Stimulated activated CD4-positive, alpha-beta T cell treated with anti-CD3 and anti-CD28 coated beads, Interleukin-2, amount 100 ng/mL, for 24 hours (primary cell): ENCODE measurements around the gene SQSTM1.
"Not testable (repeated sequence)": the region's sequence is repeated elsewhere in the genome, so short reads cannot be mapped to it uniquely, and the experiment has no call there.

Experiments used
- DNase-seq, 2 donors: peaks; one replicate each; pipeline ENCODE4 v3.0.0-alpha.2; 2020

The SQSTM1 gene

DNA sequence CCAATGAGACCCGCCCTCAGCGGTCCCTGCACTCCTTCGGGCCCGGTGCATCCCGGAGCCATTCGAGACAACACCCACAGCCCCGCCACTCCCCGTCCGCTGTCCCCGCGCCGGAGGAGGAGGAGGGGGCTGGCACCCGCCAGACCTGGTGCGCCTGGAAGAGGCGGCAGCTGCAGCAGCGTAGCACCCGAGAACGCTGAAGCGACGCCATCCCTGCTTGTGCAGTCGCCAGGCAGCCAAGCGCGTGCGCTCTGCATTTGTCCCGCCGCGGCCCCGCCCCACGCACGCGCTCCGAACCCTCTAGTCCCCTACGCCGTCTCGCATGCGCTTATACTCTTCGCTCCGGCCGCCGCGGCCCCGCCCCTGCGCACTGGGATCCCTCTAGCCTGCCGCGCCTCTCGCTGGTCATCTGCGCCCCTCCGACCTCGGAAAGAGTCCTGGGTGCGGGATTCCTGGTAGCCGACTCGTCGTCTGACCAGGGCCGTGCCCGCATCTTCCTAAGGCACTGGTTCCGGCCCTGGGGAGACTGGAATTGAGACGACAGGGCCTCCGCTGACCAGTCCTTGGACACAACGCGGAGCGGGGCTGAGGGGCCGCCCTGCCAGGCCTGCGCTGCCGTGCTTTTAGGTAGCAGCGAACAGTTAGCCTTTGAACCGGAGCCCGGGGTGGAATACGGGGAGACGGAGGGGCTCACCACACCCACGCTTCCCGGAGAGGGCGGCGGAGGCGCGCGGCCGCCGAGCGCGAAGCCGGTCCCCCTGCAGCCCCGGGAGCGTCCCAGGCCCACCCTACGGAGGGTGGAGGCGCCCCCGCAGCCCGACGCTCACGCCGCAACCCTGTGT is 38.1 kb downstream of the SQSTM1 start, which contains the start of gene MRNIP:
Gene MRNIP, minus strand, starts transcription at position 232 of the 842 bp plus-strand sequence. Its CDS starts 21 bp downstream, at position 211.
- peak; percentile 93 to 95 for DNase-seq

DNA sequence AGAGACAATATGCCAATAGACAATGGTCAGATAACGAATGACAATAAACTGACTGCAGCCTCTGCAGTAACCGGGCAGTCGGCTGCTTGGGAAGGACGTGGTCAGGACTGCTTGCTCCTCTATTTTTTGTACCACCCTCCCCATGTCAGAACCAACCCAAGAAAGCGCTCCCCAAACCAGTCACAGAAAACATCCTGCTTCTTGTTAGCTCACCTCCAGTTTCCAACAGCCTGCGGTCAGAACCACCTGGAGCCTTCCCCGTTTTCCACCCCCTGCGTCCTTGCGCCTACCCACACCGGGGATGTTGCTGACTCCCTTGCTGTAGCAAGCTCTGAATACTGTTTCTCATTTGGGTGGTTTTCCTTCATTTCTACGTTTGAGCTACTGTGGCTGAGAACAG is 39.6 kb downstream of the SQSTM1 start:
- no peak for DNase-seq

DNA sequence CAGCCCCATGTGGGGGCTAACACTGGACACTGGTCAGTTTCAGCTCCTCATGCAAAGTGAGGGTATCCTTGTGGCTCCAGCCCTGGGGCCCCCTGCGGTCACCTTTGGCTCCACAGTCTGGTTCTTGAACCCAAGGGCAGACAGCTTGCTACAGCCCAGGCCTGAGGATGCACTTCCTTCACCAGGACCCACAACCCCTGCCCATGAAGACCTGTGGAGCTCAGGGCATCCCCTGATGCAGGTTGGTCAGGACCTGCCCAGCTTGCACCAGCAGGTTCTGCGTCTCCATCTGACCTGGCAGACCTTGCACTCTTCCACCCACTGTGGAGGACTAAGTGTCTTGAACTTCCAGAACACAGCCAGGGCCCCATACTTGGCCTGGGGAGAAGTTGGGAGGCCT is 41.6 kb downstream of the SQSTM1 start:
- DNase-seq, result no peak

DNA sequence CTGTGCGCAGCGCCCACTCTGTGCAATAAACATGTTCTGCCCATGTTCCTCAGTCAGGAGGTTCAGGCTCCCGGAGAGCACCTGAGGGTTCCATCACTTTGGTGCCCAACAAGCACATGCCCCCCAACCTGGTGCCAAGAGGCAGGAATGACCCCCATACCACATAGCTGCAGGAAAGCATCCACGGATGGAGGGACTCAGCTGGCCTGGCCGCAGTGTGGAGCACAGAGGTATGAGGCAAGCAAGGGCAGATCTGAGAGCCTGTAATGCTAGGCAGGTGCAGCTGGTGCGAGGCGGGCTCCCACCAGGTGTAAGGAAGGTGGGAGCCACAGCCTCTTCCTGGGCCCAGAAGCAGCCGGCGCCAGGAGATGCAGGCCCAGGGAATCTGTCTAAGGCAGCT is 42.2 kb downstream of the SQSTM1 start:
- no peak for DNase-seq

DNA sequence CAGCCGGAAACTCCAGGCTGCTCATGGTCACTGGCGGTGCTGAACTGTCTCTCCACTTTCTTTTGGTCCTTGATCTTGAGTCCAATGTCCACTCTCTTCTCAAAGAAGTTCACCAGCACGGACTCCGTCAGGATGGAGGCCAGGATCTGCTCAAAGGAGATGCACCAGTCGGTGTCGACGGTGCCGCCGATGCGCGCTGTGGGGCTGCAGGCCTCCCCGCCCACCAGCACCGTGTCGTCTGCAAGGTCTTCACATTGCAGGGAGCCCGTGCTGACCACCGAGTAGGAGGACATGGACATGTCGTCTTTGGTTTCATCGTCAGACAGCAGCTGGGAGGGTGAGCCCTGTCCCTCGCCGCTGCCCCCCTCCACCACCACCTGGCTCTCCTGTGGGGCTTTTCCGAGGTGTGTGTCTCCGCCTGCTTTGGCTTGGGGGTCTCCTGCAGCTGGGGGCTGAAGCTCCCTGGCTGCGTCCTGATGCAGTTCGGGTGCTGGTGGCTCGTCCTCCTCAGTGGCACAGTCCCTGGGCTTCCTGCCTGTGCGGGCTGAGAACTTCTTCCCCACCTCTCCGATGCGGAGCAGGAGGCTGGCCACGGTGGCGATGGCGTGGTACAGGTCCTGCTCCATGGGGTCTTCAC is 42.9 kb downstream of the SQSTM1 start:
- DNase-seq, result no peak

DNA sequence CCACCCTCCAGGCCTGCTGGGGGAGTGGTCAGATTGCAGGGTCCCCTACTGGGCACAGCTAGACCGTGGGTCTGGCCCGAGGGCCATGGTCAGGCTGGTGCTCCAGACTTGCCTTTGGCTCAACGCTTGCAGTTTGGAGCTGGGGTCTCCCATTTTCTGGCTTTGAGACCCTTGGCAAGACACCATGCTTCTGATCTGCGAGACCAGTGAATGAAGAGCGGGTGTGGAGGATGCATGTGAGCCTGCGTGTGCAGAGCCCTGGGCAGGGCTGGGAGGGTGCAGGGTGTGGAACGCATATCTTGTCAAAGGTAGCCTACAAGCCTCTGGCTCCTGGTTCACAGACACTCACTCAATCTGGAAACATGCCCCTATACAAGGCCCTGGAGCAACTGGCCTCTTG is 44.0 kb downstream of the SQSTM1 start:
- DNase-seq, result no peak

DNA sequence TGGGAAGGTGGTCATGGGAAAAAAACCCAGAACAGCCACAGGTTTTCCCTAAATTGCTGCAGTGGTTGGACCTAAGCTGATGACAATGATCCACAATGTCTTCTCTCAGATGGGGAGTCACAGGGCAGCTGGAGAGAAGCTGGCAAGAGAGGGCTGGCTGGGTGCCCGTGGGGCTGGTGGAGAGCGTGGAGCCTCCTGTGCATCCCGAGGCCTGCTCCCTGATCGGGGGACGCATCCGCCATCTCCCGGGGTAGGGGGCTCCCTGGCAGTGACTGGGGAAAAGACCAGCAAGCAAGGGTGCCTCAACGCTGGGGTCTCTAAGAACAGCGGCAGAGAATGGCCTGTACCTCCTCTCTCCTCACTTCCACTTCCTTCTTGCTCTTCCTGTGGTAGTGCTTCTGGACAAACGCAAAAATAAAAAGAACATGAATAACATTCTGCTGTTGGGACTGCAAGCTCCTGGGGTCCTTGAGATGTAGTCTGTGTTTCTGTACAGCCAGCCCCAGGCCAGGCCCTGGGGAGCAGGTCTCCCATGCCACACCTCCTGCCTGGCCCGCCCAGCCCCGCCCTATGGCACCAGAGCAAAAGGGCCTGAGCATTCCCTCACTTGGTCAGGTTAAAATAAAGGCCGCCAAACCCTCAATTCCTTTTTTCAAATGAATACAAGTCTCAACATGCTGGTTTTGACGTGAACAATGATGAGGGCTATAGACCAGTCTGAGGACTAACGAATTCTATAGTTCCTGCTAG is 45.0 kb downstream of the SQSTM1 start:
- no peak for DNase-seq

DNA sequence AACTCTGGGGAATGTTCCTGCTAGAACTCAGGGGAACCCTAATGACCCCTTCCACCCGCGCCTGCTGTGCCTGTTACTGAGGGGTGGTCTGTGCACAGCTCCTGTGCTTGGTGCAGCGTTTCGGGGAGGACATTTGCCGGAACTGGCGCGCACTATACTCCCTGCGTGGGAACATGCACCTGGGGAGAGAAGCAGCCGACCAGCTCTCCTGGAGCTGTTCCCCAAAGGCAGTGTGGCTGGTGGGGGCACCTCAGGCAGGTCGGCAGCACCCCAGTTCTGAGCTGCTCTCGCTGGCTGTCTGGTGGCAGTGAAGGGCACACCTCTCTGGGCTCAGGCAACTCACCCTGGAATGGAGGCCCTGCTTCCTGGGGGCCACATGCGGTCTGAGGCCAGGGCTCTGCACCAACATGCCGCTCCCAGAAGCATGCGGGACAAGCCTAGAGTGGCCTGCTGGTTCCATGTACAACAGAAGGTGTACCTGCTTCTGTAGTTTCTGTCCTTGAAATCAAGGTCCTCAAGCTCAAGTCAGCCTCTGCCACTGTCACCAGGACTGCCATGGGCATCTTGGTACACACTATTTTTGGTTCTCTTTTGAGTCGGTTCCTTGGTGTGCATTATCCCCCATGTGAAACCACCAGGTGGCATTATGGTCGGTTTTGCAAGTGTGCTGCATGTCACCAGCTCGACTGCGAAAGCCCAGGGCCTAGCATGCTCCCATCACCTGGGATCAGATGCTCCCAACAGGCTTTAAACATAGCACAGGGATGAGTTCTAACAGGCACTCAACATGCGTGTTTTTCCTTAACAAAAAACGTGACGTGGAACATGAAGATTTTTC is 45.8 kb downstream of the SQSTM1 start:
- peak; percentile 32 to 35 for DNase-seq

DNA sequence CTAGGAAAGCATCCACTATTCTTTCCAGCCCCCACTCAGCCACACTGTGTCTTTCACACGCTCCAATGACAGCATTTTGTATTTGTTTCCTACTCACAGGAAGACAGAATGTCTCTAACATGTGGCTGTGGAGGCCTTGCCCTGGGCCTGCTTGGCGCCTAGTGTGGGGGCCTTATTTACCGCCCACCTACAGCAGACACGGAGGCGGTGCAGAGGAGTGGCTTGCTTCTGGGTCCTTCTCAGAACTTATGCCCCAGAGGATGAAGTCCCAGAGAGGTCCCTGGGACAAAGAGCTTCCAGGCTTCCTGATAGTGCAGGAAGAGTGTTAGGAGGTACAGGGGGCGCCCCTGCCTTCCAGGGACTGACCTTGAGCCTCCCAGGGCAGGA is 46.4 kb downstream of the SQSTM1 start:
- DNase-seq, result no peak

DNA sequence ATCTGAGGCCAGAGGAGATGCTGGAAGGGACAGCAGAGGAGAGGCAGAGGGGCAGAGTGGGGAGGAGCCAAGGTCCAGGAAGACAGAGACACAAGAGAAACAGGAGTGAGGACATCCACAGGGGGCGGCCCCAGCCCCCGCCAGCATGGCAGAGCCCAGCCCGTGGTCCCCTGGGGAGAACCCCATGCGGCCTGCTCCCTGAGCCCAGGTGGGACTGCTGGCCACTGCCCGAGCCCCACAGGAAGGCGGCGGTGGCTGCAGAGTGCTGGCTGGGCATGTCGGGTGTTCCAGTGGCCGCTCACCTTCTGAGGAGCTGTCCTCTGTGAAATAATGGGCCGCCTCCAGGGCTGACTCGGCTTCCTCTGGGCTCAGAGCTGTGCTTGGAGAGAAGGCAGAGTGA is 46.8 kb downstream of the SQSTM1 start:
- DNase-seq, result no peak

DNA sequence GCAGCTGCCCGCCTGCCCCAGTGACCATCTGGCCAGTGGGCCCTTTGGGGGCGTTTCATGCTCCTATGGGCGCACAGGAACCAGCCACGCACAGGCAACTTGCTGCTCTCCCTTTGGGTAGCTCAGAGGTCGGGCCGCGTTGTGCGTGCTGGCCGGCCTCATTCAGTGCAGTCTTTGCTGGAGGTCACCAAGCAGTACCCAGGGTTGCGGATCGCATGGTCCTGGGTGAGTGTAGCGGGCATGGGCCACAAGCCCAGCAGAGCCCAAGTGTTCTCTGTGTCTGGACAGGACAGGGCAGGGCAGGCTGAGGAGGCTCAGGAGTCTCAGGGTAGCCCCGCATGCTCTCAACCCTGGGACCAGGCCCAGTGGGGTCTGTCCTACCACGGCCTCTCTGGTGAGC is 47.8 kb downstream of the SQSTM1 start:
- DNase-seq, result no peak

DNA sequence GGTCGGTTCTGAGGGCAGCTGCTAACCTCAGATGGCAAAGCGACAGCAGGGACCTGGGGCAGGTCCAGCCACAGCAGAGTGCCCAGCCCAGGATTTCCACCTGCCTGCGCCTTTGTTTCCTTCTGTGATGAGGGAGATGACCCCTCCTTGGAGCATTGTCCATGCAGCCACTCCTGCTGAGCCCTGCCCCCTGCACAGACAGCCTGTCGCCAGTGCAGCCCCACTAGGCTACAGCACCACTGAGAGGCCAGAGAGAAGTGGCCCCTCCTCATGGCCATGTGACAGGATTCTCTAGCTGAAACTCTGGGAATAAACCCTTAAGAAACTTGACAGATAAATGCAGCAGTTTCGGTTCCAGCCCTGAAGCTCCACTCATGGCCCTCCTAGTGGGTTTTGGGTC is 48.4 kb downstream of the SQSTM1 start:
- DNase-seq, result no peak

DNA sequence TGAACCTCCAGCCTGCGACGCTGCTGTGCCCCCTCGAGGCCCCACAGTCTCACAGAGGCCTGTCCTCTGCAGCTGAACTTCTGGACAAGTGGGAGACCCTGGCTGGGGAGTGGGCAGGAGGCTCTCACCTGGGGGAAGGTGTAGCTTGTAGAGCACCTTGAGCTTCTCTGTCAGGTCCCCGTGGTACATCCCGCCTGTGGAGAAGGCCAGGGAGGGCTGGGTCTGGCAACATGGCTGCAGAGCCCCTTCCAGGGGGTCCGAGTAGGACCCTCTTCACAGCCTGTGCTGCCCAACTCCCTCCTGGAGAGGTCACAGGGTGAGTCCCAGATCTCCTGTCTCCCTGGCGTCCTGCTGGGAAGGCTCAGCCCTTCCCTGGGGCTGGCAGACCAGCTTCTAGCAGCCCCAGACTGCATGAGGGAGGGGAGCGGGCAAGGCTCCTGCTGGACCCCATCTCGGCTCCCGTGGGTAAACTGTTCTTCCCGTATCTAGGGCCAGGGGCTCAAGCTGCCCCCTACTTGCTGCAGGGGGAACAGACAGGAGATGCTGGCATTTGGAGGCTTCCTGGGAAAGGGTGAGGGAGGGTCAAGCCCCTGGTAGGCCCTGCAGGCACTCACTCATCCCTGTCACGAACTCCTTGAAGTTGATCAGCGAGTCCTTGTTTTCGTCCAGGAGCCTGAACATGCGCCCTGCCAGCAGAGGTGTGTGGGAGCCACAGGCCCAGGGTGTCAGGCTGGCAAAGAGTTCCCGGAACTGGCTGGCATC is 49.1 kb downstream of the SQSTM1 start:
- DNase-seq, result no peak

DNA sequence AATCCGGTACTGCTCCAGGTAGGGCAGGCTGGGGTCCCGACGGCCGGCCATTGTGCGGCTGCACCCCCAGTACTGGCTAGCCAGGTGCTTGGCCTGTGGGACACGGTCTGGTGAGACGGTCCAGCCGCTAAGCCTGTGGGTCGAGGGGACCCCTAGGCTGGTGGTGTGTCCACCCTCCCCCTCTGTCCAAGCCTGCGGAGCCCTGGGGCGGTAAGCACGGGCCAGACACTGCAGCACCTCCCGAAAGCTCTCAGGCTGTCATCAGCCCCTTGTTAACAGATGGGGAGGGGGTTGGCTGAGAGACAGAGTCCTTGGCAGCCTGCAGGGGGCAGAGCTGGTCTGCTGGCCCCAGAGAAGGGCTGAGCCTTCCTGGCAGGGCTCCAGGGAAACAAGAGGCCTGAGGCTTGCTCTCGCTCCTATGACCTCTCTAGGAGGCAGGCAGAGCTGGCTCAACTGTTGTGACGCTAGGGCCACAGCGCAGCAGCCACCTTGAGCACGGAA is 49.7 kb downstream of the SQSTM1 start:
- DNase-seq, result peak in 1 of 2 donors; percentile 20

DNA sequence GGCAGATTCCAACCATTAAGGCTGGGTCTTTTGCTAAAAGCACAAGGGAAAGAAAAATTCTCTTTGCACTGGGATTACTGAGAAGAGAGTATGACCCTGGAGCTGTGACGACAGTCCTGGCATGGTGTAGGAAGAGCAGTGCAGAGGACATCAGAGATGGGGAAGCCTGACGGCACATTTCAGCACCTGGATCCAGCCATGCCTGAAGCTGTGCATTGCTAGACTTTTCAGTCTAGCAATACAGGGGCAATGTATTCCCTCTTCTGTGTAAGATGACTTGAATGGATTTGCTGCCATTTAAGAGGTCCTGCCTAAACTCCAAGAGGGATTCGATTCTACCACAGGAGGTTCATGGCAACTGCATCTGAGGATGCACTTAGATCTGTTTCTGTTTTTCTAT is 50.2 kb downstream of the SQSTM1 start:
- no peak for DNase-seq

DNA sequence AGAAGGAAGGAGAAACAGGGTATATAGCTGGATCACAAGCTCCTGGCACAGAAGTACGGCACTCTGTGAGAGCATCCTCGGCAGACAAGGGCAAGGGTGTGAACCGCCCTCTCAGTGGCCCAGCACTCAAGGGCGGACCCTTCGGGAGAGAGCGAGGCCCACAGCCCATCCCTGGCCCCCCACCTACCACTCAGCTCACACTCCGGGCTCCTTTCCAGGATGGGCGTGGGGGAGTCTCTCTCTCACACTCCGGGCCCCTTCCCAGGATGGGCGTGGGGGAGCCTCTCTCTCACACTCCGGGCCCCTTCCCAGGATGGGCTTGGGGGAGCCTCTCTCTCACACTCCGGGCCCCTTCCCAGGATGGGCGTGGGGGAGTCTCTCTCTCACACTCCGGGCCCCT is 50.8 kb downstream of the SQSTM1 start:
- not testable (repeated sequence) for DNase-seq

DNA sequence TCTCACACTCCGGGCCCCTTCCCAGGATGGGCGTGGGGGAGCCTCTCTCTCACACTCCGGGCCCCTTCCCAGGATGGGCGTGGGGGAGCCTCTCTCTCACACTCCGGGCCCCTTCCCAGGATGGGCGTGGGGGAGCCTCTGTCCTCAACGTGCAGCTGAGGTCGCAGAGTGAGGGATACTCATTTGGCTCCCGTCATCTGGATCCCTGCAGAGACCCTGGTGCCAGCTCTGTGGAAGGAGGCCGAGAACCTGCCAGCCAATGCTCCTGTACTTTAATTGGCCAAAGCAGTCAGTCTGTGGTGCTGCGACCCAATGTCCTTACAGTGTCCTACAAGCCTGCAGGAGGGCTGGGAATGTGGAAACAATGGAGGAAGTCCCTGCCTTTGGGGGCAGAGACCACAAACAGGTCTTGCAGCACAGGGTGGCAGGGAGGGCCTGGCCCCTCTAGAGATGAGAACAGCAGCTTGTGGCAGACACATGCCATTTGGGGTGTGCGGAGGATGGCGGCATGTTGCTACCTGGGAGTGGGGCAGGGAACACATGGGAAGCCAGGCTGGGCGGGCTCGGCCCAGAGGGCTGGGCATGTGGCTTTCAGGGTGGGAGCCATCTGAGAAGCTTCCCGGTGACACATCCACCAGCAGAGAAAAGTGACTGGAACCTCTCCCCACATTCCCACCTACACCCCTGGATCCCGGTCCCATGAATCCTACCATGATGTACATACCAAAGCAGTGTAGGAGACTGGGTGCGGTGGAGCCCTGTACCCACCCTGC is 51.5 kb downstream of the SQSTM1 start:
- DNase-seq, result no peak

DNA sequence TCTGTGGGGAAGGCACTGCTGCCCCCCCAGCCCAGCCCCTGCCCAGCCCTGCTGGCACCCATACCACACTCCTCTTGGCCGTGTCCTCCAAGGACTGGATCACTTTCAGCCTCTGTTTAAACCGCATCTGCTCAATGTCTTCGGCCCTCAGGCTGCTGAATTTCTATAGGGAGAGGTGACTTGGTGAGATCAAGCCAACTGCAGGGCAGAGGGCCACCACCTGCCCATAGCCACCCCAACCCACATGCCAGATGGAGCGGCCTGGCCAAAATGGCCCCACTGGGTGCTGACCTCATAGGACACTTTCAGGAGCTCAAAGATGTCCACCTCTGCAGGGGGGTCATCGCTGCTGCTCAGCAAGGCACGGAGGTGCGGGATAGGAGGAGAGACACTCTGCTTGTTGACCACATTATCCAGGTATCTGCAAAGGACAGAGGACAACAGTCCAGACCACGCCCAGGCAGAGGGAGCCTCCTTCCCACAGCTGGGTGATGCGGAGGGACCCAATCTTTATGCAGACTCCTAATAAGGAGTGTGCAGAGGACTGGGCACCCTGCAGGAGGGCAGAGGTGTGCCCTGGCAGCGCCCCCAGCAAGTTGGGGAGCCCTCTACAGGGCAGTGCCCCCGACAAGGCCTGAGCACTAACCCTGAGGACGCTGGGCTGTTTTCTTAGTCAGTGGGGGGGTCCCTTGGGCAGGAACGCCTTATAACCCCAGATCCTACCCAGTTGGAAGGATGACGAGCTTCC is 52.3 kb downstream of the SQSTM1 start:
- DNase-seq, result no peak

DNA sequence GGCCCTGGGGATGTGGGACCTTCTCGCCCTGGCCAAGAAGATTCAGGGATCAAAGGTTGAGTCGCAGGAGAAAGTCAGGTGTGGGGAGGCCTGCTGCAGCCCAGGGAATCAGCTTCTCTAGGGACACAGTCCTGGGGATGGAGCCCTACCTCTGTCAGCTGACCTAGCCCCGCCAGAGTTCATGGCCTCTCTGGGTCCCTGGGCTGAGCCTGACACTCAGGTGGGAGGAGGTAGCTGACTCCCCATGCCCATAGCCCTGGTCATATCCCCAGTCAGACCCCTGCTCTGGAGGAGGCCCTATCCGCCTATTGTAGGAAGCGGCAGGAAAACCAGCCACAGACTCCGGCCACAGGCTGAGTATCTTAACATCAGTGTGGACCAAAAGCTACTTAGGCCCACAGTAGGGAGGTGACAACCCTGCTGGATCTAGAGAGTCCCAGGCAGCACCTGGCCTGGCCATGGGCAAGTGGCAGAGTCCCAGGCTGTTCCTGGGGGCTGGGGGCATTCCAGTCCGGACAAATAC is 52.9 kb downstream of the SQSTM1 start:
- DNase-seq, result no peak

DNA sequence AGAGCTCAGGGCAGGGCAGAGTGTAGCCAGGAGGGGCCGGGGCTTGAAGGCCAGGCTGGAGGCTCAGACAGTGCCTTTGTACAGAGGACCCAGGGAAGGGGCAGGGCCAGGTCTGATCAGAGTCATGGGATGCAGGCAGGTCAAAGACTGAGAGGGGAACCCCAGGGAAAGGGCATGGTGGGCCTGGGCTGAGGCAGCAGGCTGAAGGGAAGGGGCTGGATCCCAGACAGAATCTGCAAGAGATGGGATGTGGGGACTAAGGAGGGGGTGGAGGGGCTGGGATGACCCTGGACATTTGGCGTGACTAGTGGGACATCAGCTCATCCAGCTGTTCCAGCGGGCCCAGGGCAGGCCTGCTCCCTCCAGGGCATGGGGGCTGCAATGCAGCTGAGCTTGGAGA is 53.4 kb downstream of the SQSTM1 start:
- no peak for DNase-seq
